HT1080 (cell line): ENCODE results near the gene CPNE4. TPM values are rescaled to one million over a fixed set of nuclear protein-coding genes. Genes with fewer than 3 reads are reported as not detected.

ENCODE experiments used
- DNase-seq: peaks from one replicate; pipeline ENCODE4 v3.0.0-alpha.2; 2015; ENCODE audit warnings: low read depth
- total RNA-seq: library from RNA; depleted of rRNA; stranded (reverse); fragments of >200 nt; shearing (Covaris generic); gene quantifications from 2 replicates; pipeline ENCODE4 v1.2.3, GENCODE V29; 2014

Gene CPNE4
- total RNA-seq, 1 experiment from 2014 or later = not detected

DNA sequence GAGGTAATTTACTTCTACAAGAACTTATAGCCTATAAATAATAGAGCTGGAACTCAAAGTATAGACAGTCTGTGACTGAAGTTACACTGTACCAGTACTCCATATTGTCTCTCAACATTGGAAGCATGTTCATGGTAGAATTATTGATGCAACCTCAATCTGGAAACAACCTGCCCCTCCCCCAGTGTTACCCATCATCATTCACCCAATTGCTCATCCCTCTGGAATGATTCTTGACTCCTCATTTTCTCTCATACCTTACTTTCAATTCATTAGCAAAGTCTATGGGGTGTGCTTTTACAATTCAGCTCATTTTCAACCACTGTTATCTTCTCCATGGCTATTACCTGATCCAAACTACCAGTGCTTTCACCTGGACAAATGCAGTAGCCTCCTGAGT is 151.7 kb downstream of the CPNE4 start:
- no peak for DNase-seq

DNA sequence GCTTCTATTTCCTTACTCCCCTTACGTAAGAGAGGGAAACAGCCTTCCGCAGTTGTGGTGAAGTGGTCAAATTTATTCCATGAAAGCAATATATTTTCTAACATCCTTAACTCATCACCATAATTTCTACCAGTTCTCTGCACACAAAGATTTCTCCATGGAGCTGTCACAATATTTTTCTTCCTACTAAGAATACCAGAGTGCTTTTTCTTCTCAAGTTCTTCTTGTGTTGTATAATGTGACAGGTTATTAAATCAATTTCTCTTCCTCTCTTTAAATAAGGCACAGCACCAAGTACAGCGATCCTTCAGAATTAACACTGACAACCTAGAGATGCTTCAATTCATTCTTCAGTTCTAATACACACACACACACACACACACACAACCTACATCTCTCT is 153.0 kb downstream of the CPNE4 start:
- no peak for DNase-seq

DNA sequence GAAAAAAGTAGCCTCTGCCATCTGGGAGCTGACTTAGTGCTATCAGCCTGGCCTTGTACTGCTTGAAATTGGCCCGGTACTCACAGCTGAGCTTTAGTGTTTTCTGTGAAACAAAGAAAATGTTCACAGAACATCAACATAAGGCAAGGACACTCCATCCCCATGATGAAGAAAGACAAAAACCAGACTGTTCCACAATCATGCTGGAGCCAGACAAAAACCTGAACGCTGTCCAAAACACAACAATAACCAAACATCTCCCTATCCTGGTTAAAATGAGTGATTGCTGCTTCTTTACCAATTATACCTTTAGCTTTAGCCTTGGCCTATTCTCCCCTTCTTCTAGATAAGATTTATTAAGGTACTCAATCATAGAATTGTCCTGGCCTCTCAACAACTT is 153.9 kb downstream of the CPNE4 start:
- no peak for DNase-seq

DNA sequence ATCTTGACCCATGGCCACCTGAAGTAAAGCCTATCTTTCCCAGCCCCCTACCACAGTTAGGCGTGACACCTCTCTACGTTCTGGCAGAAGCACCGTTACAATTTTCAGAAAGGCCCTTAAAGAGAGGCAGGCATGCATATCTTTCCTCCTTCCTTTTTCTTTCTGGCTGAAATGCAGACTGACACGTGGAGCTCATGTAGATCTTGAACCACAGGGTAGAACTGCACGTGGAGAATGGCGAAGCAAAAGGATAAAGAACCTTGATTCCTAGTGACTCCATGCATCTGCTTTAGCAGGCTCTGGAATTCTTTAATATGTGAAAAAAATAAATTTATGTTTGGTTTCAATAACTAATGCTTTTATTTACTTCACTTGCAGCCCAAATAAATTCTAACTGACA is 166.6 kb downstream of the CPNE4 start:
- DNase-seq = no peak

DNA sequence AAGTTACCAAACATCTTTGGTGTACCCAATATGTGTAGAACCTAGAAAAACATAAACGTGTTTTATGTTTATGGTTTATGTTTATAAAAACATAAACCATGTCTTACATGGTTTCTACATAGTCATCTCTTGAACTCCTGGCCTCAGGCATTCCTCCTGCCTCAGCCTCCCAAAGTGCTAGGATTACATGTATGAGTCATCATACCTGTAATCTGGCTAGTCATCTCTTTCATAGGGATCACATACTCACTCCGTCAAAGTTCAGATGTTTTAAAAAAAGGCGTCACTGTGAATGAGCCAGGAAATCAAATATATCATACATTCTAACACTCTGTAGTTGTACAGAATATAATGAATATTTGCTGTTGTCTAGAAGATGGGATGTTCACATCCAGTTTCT is 178.6 kb downstream of the CPNE4 start:
- DNase-seq = peak; percentile 6

DNA sequence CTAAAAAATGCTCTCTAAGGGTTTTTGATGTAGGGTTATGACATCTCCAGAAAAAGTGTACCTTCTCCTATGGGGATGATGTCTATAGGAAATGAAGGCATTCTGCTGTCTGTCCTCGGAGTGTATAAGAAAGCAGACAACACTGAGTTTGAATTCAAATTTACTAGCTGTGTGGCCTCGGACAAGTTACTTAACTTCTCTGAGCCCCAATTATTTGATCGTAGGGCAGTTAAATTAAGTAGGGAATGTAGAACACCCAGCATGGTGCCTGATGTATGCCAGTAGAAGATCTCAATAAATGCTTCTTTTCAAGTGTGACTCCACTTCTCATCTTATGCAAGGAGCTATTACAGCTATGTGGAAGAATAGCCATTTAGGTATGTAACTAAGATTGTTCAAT is 184.6 kb downstream of the CPNE4 start:
- DNase-seq = no peak

DNA sequence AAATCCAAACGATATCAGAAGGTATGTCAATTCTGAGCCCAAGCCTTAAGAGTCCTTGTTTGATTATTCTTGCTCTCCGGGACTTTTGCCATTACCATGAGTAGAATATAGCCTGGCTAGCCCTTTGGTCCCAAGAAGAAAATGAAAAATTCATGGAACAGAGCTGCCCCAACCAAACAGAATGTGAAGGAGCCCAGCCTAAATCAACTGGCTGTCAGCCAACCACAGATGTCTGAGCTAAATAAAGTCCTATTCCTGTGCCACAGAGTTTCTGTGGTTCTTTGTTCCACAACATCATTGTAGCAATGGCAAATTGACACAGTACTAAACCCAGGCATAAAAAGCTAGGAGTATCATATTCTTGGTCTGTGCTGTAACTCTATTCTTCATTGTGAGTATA is 185.2 kb downstream of the CPNE4 start:
- DNase-seq = no peak

DNA sequence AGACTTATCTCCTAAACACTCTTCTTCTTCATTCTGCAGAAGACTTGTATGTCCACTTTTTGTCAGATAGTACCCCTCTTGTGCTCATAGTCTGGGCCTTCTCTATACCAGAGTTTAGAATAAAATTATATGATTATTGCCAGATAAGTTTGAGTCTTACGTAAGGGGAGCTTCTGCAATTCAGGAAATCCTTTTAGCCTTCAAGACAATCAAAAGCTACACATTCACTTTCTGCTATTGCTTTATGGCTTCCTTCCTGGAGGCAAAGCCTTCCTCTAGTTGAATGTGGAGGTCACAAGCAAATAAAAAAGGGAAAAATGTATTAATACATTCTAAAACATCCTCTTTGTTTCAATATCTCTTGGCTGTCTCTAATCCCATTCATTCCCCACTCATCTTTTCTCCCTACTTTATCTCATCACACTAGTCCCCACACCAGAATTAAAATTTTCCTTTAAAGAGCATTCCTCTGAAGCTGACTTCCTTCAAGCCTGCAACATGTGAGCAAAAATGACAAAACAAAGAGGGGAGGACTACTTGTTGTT is 186.8 kb downstream of the CPNE4 start:
- DNase-seq = no peak

DNA sequence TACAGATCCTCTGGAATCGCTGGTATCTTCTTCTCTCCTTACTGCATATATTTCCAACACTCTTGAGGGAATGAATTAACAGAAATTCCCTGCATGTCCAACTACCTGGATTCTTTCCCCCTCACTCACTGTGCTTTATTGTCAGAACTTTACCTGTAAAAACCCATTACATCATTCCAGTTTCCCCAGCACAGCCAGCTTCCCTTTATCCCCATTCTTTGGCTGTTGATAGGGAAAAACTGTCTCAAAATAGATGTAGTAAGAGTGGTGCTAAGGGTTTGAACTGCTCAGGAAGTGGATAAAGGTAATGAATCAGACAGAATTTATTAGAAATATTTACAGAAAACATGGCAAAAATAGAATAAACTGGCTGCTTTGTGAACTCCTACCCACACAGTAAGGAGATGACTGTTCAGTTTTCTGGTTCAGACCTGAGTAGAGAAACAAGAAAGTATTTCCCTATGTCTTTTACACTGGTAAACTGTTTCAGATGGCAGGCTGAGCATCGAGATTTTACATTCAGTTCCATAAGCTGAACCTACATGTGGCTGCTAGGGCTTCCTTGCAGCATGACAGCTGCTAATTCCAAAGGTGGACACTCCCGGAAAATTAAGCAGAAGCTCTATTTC is 188.4 kb downstream of the CPNE4 start:
- DNase-seq = no peak

DNA sequence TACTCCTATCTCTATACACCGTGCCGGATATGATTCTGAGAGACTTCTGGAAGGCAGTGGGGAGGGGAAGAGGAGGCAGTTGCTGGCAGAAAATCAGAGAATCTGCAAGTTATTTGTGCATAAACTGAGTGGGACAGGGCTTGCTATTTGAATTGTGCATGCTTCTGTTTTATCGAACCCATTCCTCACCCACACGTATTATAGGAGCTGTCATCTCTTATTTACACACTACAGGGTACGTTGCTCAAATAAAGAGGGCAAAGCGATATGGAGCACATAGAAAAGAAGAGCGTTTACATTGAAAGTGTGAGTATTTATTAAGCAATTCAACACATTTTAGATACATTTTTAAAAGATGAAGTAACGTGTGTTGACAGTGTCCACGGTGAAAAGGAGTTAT is 191.6 kb downstream of the CPNE4 start:
- no peak for DNase-seq

DNA sequence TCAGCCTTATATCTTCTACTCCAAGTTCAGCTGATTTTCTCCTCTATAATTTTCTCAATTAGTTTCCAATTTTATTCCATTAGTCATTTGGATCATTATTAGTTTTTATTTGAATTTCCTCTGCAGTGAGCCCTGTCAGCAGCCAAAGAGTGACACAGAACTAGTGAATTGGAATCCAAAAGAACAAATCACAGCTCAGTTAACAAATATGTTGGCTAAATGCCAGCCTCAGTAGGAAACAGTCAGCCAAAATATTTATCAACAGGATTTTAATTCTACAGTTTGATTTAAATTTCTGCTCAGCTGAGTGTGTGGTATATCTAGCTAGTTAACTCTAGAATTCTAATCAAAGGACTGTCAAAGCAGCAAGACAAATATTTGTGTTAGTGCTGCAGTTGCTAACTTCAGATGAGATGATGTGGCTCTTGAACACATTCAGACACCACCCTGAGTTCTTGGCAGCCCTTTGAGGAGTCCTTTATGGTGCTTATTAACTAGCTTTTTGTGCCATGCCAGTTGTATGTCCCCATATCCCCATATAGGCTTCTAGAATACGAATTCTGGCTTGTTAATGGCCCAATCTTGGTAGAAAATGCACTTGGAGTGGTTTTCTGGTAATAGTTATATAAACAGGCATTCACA is 194.5 kb downstream of the CPNE4 start:
- no peak for DNase-seq

DNA sequence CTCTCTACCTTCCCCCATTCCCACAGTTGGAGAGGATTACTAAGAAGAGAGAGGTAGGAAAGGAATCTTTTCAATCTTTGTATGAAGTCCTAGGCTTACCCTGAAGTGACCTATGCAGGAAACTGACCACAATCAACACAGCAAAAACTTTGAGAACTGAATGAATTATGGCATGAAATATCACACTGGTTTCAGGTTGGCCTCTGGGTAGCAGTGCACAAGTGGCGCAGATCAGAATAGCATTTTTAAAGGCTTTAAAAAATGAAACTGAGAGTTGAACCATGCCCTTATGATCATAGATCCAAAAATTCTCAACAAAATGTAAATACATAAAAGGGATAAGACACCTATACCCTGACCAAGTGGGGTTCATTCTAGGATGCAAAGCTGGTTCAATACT is 198.9 kb downstream of the CPNE4 start:
- DNase-seq = no peak

DNA sequence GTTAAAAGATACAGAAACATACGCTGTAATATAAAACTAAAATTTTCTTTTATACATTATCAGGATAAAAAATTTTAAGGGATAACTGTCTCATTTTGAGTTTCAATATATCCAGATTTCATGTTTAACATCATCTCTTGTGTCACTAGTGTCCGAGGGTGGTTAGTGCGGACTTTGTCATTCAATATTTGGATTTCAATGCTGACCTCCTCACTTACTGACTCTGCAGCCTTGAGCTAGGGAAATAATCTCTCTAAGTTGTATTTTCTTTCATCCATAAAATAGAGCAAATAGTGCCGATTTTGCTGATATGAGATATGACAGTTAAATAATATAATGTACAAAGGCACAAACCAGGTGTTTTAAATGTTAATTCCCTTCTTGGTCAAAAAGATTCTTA is 203.2 kb downstream of the CPNE4 start:
- no peak for DNase-seq

DNA sequence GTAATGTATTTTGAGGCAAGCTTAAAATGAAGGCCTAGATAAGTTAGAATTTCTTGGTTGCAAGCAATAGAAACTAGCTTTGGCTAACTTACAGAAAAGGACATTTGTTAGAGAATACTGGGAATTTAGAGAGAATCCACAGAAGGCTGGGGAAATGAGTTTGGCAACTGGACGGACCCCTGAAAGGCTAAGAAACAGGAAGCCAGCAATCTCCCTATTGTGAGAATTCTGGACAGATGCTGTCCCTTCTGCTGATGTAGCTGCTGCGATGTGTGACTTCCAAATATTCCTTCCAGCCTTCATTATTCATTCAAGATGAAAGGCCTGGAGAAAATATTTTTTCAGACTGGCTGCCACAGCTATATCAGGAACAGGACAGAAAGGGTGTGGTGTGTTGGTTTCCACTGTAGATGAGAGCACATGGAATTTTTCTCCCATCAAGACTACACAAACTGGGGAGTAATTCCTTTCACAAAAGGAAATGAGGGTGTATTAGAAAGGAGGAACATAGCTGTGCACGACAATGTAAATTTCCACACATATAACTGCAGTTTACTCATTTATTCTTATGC is 213.5 kb downstream of the CPNE4 start:
- no peak for DNase-seq

DNA sequence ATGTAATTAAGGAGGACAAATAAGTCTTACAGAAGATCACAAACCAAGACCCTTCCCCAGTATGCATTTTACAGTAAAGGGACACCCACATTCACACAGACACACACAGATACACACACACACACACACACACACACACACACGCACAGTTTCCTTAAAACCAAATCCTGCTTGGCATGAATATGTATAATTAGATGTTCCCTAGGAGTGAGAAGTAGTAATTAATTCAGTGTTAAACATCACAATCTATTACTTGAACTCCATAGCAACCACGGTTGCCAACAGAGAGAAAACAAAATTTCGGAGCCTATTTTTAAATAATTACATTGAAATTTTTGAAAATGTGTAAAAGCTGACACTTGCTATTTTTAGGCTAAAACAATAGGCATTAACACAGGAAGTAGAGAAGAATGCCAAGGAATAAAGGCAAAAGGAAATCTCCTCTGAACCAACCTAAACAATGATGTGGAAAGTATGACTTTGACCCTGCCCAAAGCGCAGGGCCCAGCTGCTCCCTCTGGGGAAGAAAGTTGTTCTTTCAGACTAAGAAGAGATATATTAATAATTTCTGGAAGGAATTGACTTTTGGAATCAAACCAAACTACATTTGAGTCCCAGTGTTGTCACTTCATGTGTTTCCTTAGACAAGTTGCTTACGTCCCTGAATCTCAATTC is 215.3 kb downstream of the CPNE4 start:
- no peak for DNase-seq

DNA sequence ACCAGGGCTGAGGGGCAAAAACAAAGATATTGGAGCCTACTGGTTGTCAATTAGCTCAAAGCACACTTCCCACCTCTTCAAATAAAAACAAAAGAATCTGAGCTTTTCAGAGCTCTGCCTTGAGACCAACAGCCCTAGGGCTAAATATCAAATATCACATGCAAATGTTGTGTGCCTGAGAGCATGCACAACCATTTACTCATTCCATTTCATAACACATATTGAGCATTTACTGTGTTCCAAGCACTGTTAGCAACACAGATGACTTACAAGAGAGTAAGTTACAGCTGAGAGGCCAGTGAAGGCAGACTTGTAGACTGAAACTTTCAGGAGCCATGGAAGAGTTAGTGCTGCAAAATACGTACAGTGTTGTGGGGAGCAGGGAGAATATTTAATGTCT is 222.4 kb downstream of the CPNE4 start:
- no peak for DNase-seq

DNA sequence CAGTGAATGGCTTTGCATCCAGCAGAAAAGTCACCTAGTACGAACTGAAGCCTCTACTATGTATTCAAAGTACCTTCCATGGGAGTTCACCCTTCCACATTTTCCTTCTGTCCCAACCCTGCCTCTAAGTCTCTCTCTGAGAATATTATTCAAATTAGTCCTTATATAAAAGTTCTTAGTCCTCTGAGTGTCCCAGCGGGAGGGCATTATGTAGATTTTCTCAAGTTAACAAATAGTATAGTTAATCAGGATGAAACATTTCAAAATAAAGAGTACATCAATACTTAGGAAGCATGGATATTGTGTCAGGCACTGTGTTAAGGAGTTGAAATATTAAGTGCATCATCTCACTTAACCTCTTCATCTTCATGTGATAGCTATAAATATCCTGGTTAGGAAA is 223.3 kb downstream of the CPNE4 start:
- DNase-seq = no peak

DNA sequence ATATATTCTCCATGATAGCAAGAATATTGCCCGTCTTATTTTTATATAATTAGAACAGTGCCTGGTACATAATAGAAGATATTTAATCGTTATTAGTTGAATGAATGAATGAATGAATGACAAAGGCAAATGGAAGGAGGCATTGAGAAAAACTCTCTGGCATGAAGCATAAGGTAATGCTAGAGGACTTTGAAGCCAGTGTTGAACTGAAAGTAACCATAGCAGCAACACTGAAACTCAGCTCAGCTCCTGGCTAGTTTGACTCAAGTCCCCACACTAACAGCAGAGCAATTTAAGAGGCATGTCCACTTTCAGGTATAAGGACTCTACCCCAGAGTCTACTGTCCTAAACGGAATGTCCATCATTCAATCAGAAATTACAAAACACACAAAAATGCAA is 227.0 kb downstream of the CPNE4 start:
- DNase-seq = no peak

DNA sequence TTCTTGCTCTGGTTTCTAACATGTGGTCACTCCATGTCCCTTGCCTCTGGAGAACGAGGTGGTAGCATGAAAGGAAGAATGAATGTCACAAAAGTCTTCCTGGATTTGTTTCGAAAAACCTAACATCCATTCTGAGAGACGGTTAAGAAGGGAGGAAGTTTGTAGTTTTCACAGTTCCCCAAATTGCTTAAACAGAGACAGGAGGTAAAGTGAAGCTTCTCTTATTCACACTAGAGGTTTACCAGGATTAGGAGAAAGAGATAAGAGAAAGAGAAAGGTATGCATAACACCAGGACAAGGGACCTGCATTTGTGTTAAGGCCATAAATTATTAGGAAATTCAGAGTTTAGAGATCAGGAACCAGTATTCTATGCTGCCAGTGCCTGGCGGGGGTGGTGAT is 228.1 kb downstream of the CPNE4 start:
- DNase-seq = no peak

DNA sequence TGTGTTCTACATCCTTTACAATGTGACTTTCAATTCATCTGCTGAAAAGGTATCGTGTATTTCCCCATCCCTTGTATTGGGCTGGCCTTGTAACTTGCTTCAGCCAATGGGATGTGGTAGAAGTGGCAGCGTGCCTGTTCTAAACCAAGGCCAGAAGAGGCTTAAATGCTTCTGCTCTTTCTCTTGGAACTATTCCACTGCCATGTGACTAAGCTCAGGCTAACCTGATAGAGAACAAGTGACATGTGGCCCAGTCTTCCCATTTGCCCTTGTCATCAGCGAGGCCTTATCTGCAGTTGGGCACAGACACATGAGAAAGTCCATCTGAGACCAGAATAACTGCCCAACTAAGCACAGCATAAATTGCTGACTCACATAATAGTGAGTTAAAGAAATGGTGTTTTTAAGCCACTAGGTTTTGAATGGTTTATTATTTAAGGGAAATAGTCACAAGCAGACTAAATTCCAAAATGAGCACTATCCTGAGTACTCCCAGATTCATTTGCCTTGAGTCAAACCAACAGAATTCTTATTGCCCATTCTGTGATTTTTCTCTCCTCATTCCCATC is 230.2 kb downstream of the CPNE4 start:
- DNase-seq = no peak

DNA sequence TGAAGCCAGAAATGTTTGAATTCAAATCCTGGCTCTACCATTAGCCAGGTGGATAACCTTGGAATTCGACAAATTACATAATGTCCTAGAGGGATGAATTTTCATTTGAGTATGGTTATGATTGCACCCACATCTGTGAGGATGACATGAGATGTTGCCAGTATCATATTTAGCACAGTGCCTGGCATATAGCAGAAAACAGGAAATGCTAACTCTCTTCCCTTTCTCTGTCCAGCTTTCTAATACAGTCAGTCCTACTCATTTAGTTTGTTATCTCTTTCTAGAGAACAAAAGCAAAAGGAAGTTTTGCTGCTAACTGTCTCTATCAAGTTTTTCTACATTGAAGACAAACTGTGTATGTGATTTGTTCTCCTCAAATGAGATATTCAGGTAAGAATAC is 231.7 kb downstream of the CPNE4 start:
- DNase-seq = no peak

DNA sequence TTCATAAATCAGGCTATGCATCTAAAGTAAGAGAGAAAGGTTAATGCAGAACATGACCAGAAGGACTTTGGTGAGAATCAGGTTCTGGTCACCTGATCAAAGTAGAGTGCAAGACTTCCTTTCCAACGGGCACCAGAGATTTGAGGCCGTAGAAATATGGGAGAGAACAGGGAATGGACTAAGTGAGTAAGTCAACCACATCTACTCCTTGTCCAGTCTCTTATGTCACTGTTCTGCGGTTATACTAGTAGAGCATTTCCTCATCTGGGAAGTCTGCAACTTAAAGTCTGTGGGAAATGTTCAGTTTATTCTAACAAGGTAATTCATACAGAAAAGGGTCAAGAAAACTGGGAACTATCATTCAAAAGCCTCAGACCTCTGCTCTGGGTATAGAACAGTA is 232.8 kb downstream of the CPNE4 start:
- peak; percentile 23 for DNase-seq
